NCI-H446 treated with DMSO at 0.1 percent for 48 hours (cell line): ENCODE measurements around the gene ANKRD65.
"Not testable (repeated sequence)": the region's sequence is repeated elsewhere in the genome, so short reads cannot be mapped to it uniquely, and the experiment has no call there.

Experiments
- DNase-seq: peaks from one replicate; lab custom pipeline; 2025; lab: John Stamatoyannopoulos, UW

ANKRD65 gene

GRCh38 chr1:1370094-1370493 lies 51.0 kb downstream of the ANKRD65 start:
- not testable (repeated sequence) for DNase-seq
